SU-DHL-6 (cell line): ENCODE measurements around the gene RAP1A.
"Not testable (repeated sequence)": the region's sequence is repeated elsewhere in the genome, so short reads cannot be mapped to it uniquely, and the experiment has no call there.

Experiments used
- H2AFZ ChIP-seq: fragments of 200-600 bp; sonication (generic); 2 replicates; pipeline ENCODE4 v1.6.1; 2014; ENCODE audit warnings: low read depth, mild to moderate bottlenecking, moderate library complexity, mixed read lengths, antibody characterized with exemption, low read length; ENCODE audit not compliant: severe bottlenecking
- H3F3A ChIP-seq: fragments of 200-600 bp; shearing (Covaris generic); 2 replicates; pipeline ENCODE4 v1.6.0; 2016; ENCODE audit warnings: antibody characterized with exemption, mild to moderate bottlenecking; ENCODE audit not compliant: insufficient read depth
- H3K27ac ChIP-seq: fragments of 200-600 bp; sonication (generic); 2 replicates; pipeline ENCODE4 v1.5.1; 2016; ENCODE audit warnings: low read depth, mild to moderate bottlenecking, low read length, moderate library complexity, mixed read lengths
- H3K27me3 ChIP-seq: fragments of 200-600 bp; sonication (generic), shearing (Covaris generic); 2 replicates; pipeline ENCODE4 v1.6.0; 2014; ENCODE audit warnings: mild to moderate bottlenecking, low read length
- H3K36me3 ChIP-seq: fragments of 200-600 bp; sonication (generic); 2 replicates; pipeline ENCODE4 v1.6.1; 2014; ENCODE audit warnings: mild to moderate bottlenecking, low read length, mixed read lengths
- H3K4me2 ChIP-seq: fragments of 300-600, 200-600 bp; shearing (Covaris generic), sonication (generic); 2 replicates; pipeline ENCODE4 v1.6.0; 2014; ENCODE audit warnings: low read length, low read depth, mild to moderate bottlenecking; ENCODE audit not compliant: poor library complexity, severe bottlenecking
- H3K4me3 ChIP-seq: fragments of 200-600 bp; sonication (generic); 2 replicates; pipeline ENCODE4 v1.5.1; 2014; ENCODE audit warnings: antibody characterized with exemption, low read length, mild to moderate bottlenecking, mixed read lengths; ENCODE audit not compliant: insufficient read depth, poor library complexity, severe bottlenecking
- H3K79me2 ChIP-seq: fragments of 200-600 bp; sonication (generic); 2 replicates; pipeline ENCODE4 v1.6.1; 2014; ENCODE audit warnings: mild to moderate bottlenecking, low read length, moderate library complexity; ENCODE audit not compliant: insufficient read depth
- H3K9ac ChIP-seq: fragments of 200-600 bp; sonication (generic); 2 replicates; pipeline ENCODE4 v1.7.0; 2014; ENCODE audit warnings: mild to moderate bottlenecking, low read length
- H3K9me2 ChIP-seq: fragments of 200-600 bp; sonication (generic); replicated peaks from 2 replicates; pipeline ENCODE4 v1.6.1; 2014; ENCODE audit warnings: low read length; ENCODE audit not compliant: insufficient read depth
- H3K9me3 ChIP-seq: fragments of 200-600 bp; sonication (generic); 2 replicates; pipeline ENCODE4 v1.6.1; 2014; ENCODE audit warnings: low read length, mixed read lengths; ENCODE audit not compliant: insufficient read depth
- H4K20me1 ChIP-seq: fragments of 200-600 bp; sonication (generic); 2 replicates; pipeline ENCODE4 v1.6.1; 2014; ENCODE audit warnings: low read depth, mild to moderate bottlenecking, antibody characterized with exemption, low read length, moderate library complexity, mixed read lengths
- CTCF ChIP-seq: fragments of 200-600 bp; sonication (generic); IDR thresholded peaks from one replicate; pipeline ENCODE4 v1.5.1; 2017; ENCODE audit warnings: antibody characterized with exemption, mild to moderate bottlenecking, low read length, moderate library complexity; ENCODE audit not compliant: insufficient read depth, poor library complexity, severe bottlenecking
- EZH2phosphoT487 ChIP-seq: fragments of 200-600 bp; sonication (generic), shearing (Covaris generic); conservative IDR thresholded peaks from 2 replicates; pipeline ENCODE4 v1.6.1; 2018; ENCODE audit warnings: mild to moderate bottlenecking, antibody characterized with exemption, low read length, moderate library complexity, mixed read lengths

RAP1A gene

GRCh38 chr1:111739194-111739924, 119.8 kb downstream of the RAP1A start, which contains the start of gene INKA2:
Gene INKA2 (minus strand): TSS chr1:111739395. CDS start chr1:111739242, 153 bp downstream.
- H3K79me2 ChIP-seq = no peaks in the 10 kb centered on the region
- no peaks in the 10 kb centered on the region for H4K20me1 ChIP-seq
- peak within 1 kb of the TSS; percentile 57 for H3K4me3 ChIP-seq
- H3K9me2 ChIP-seq = no peaks in the 10 kb centered on the region
- H3K9ac ChIP-seq = peak within 1 kb of the TSS; percentile 79
- H3K27ac ChIP-seq = peak within 1 kb of the TSS; percentile 64
- peak within 1 kb of the TSS; percentile 52 for H2AFZ ChIP-seq
- TF ChIP-seq CTCF (no peak), EZH2phosphoT487 (no peak)
- peak within 1 kb of the TSS; percentile 59 for H3K4me2 ChIP-seq
- H3K27me3 ChIP-seq = no peaks in the 10 kb centered on the region
- H3F3A ChIP-seq = no peaks in the 10 kb centered on the region
- H3K36me3 ChIP-seq = no peaks in the 10 kb centered on the region; the same call in 1 of the 2 replicates
- no peaks in the 10 kb centered on the region for H3K9me3 ChIP-seq

GRCh38 chr1:111739925-111740765, 120.6 kb downstream of the RAP1A start:
- H3K27ac ChIP-seq = no peak overlapping the region
- no peaks in the 10 kb centered on the region for H3K27me3 ChIP-seq
- H4K20me1 ChIP-seq = no peaks in the 10 kb centered on the region
- H3K79me2 ChIP-seq = no peaks in the 10 kb centered on the region
- H3K4me2 ChIP-seq = peak overlapping the region; percentile 59
- TF ChIP-seq CTCF (no peak), EZH2phosphoT487 (no peak)
- no peaks in the 10 kb centered on the region for H3F3A ChIP-seq
- H3K9me2 ChIP-seq = no peaks in the 10 kb centered on the region
- no peaks in the 10 kb centered on the region for H3K9me3 ChIP-seq
- H3K36me3 ChIP-seq = no peaks in the 10 kb centered on the region; the same call in 1 of the 2 replicates
- H3K9ac ChIP-seq = peak overlapping the region; percentile 79
- H2AFZ ChIP-seq = peak overlapping the region; percentile 52
- peak overlapping the region; percentile 57 for H3K4me3 ChIP-seq

- H3K9ac ChIP-seq, H2AFZ ChIP-seq, H3K4me2 ChIP-seq, H4K20me1 ChIP-seq, H3K79me2 ChIP-seq, H3K4me3 ChIP-seq, H3F3A ChIP-seq, H3K9me3 ChIP-seq, H3K27ac ChIP-seq, H3K36me3 ChIP-seq, H3K27me3 ChIP-seq, H3K9me2 ChIP-seq: not testable (repeated sequence)
These were observed 122.7 kb downstream of the RAP1A start for GRCh38 chr1:111742292-111742691.
